ENCODE results near the gene TTC27.
A peak's percentile ranks its signal among the peaks of the same experiment; 100 is the strongest.

The TTC27 gene

GRCh38 chr2:32678825-32679224 is 51.0 kb downstream of the TTC27 start:
- H3K27ac ChIP-seq: no peak overlapping the region
- H3K36me3 ChIP-seq (ENCODE audit: insufficient read depth, low read length): peaks cover 12% of the 10 kb centered on the region
- no peak overlapping the region for H3K9ac ChIP-seq (ENCODE audit: insufficient read length)
- H3K9me3 ChIP-seq (ENCODE audit: low read depth, low read length): no peaks in the 10 kb centered on the region
- H3K4me3 ChIP-seq: no peak overlapping the region
- DNase-seq (ENCODE audit: low read depth, low spot score): no peak
- TF ChIP-seq FOXP2 (optimal IDR thresholded peaks at IDR 0.05; ENCODE audit: control extremely low read depth, extremely low read length, insufficient read depth): no peak
- TF ChIP-seq POLR2AphosphoS5 (IDR thresholded peaks at IDR 0.05; ENCODE audit: borderline replicate concordance, low read depth, low read length): no peak
- TF ChIP-seq EZH2 (IDR thresholded peaks at IDR 0.05): no peak

DNA sequence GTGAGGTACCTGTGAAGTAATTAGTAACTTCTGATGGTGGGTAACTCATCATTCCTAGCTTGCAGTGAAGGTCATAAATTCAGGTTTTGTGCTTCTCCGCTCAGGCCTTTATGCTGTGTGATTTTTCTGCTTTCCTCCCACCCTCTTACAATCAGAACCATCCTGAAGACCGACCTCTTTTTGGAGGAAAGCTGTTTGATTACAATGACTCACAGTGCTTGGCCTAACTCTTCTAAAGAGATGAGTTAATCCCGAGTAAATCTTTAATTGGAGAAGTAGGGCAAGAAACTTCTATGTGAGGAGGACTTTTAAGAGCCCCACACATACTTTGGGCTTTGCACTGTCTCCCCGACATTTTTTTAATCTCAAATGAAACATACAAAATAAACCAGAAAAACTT is 53.1 kb downstream of the TTC27 start:
- DNase-seq (ENCODE audit: low read depth, low spot score): no peak
- Histone ChIP-seq H3K9ac (ENCODE audit: insufficient read length) (no peak overlapping the region), H3K36me3 (ENCODE audit: insufficient read depth, low read length) (peaks cover 11% of the 10 kb centered on the region), H3K9me3 (ENCODE audit: low read depth, low read length) (no peaks in the 10 kb centered on the region), H3K27ac (0 out of 2 replicates have a peak overlapping the region, but pooled peaks have one; percentile 19), H3K4me3 (no peak overlapping the region)
- TF ChIP-seq FOXP2 (optimal IDR thresholded peaks at IDR 0.05; ENCODE audit: control extremely low read depth, extremely low read length, insufficient read depth) (no peak), EZH2 (IDR thresholded peaks at IDR 0.05) (no peak), POLR2AphosphoS5 (IDR thresholded peaks at IDR 0.05; ENCODE audit: borderline replicate concordance, low read depth, low read length) (no peak)

- no peaks in the 10 kb centered on the region for H3K9me3 ChIP-seq (ENCODE audit: low read depth, low read length)
- H3K9ac ChIP-seq (ENCODE audit: insufficient read length): no peak overlapping the region
- H3K4me3 ChIP-seq: no peak overlapping the region
- H3K36me3 ChIP-seq (ENCODE audit: insufficient read depth, low read length): peaks cover 6% of the 10 kb centered on the region; the same call in 1 of the 2 replicates
- no peak overlapping the region for H3K27ac ChIP-seq
- no peak for TF ChIP-seq EZH2 (IDR thresholded peaks at IDR 0.05)
- TF ChIP-seq POLR2AphosphoS5 (IDR thresholded peaks at IDR 0.05; ENCODE audit: borderline replicate concordance, low read depth, low read length): no peak
- no peak for TF ChIP-seq FOXP2 (optimal IDR thresholded peaks at IDR 0.05; ENCODE audit: control extremely low read depth, extremely low read length, insufficient read depth)
- DNase-seq (ENCODE audit: low read depth, low spot score): no peak
These were observed 55.8 kb downstream of the TTC27 start for GRCh38 chr2:32683520-32684086.

DNA sequence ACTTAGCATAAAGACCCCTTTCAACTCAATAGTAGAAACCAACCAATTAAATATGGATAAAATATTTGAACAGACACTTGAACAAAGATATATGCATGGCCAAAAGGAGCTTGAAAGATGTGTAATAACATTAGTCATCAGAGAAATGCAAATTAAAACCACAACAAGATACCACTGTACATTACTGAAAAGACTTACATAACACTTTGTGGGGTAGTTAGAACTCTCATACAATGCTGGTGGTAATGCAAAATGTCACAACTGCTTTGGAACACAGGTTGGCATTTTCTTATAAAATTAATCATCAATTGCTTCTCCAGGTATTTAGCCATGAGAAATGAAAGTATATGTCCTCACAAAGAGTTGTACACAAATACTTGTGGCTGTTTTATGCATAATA is 60.7 kb downstream of the TTC27 start:
- Histone ChIP-seq H3K36me3 (ENCODE audit: insufficient read depth, low read length) (no peaks in the 10 kb centered on the region), H3K4me3 (peak overlapping the region; percentile 15; the same call in 1 of the 2 replicates), H3K9me3 (ENCODE audit: low read depth, low read length) (no peaks in the 10 kb centered on the region), H3K9ac (ENCODE audit: insufficient read length) (no peak overlapping the region), H3K27ac (peak overlapping the region; percentile 83)
- DNase-seq (ENCODE audit: low read depth, low spot score): peak; percentile 44
- no peak for TF ChIP-seq POLR2AphosphoS5 (IDR thresholded peaks at IDR 0.05; ENCODE audit: borderline replicate concordance, low read depth, low read length)
- no peak for TF ChIP-seq FOXP2 (optimal IDR thresholded peaks at IDR 0.05; ENCODE audit: control extremely low read depth, extremely low read length, insufficient read depth)
- no peak for TF ChIP-seq EZH2 (IDR thresholded peaks at IDR 0.05)

- H3K9me3 ChIP-seq (ENCODE audit: low read depth, low read length): no peaks in the 10 kb centered on the region
- TF ChIP-seq POLR2AphosphoS5 (IDR thresholded peaks at IDR 0.05; ENCODE audit: borderline replicate concordance, low read depth, low read length): no peak
- TF ChIP-seq EZH2 (IDR thresholded peaks at IDR 0.05): no peak
- no peak for TF ChIP-seq FOXP2 (optimal IDR thresholded peaks at IDR 0.05; ENCODE audit: control extremely low read depth, extremely low read length, insufficient read depth)
- DNase-seq (ENCODE audit: low read depth, low spot score): no peak
- no peak overlapping the region for H3K9ac ChIP-seq (ENCODE audit: insufficient read length)
- H3K36me3 ChIP-seq (ENCODE audit: insufficient read depth, low read length): no peaks in the 10 kb centered on the region
- H3K4me3 ChIP-seq: no peak overlapping the region
- no peak overlapping the region for H3K27ac ChIP-seq
These were observed 63.8 kb downstream of the TTC27 start for GRCh38 chr2:32691678-32692077.

GRCh38 chr2:32696439-32696838 is 68.6 kb downstream of the TTC27 start:
- TF ChIP-seq POLR2AphosphoS5 (IDR thresholded peaks at IDR 0.05; ENCODE audit: borderline replicate concordance, low read depth, low read length) (no peak), EZH2 (IDR thresholded peaks at IDR 0.05) (no peak), FOXP2 (optimal IDR thresholded peaks at IDR 0.05; ENCODE audit: control extremely low read depth, extremely low read length, insufficient read depth) (no peak)
- DNase-seq (ENCODE audit: low read depth, low spot score): no peak
- H3K27ac ChIP-seq: no peak overlapping the region
- no peaks in the 10 kb centered on the region for H3K9me3 ChIP-seq (ENCODE audit: low read depth, low read length)
- H3K4me3 ChIP-seq: no peak overlapping the region
- H3K36me3 ChIP-seq (ENCODE audit: insufficient read depth, low read length): no peaks in the 10 kb centered on the region
- no peak overlapping the region for H3K9ac ChIP-seq (ENCODE audit: insufficient read length)

GRCh38 chr2:32697156-32697555 is 69.3 kb downstream of the TTC27 start:
- Histone ChIP-seq H3K27ac (peak overlapping the region; percentile 36; the same call in 1 of the 2 replicates), H3K4me3 (no peak overlapping the region), H3K36me3 (ENCODE audit: insufficient read depth, low read length) (no peaks in the 10 kb centered on the region), H3K9me3 (ENCODE audit: low read depth, low read length) (no peaks in the 10 kb centered on the region), H3K9ac (ENCODE audit: insufficient read length) (no peak overlapping the region)
- TF ChIP-seq POLR2AphosphoS5 (IDR thresholded peaks at IDR 0.05; ENCODE audit: borderline replicate concordance, low read depth, low read length): no peak
- TF ChIP-seq FOXP2 (optimal IDR thresholded peaks at IDR 0.05; ENCODE audit: control extremely low read depth, extremely low read length, insufficient read depth): no peak
- TF ChIP-seq EZH2 (IDR thresholded peaks at IDR 0.05): no peak
- DNase-seq (ENCODE audit: low read depth, low spot score): no peak

- Histone ChIP-seq H3K4me3 (no peak overlapping the region), H3K9ac (ENCODE audit: insufficient read length) (no peak overlapping the region), H3K27ac (no peak overlapping the region), H3K36me3 (ENCODE audit: insufficient read depth, low read length) (no peaks in the 10 kb centered on the region), H3K9me3 (ENCODE audit: low read depth, low read length) (no peaks in the 10 kb centered on the region)
- no peak for TF ChIP-seq EZH2 (IDR thresholded peaks at IDR 0.05)
- no peak for TF ChIP-seq FOXP2 (optimal IDR thresholded peaks at IDR 0.05; ENCODE audit: control extremely low read depth, extremely low read length, insufficient read depth)
- no peak for TF ChIP-seq POLR2AphosphoS5 (IDR thresholded peaks at IDR 0.05; ENCODE audit: borderline replicate concordance, low read depth, low read length)
- DNase-seq (ENCODE audit: low read depth, low spot score): no peak
These were observed 71.3 kb downstream of the TTC27 start for GRCh38 chr2:32699151-32699550.

GRCh38 chr2:32701806-32702205 is 74.0 kb downstream of the TTC27 start:
- Histone ChIP-seq H3K9me3 (ENCODE audit: low read depth, low read length) (no peaks in the 10 kb centered on the region), H3K27ac (no peak overlapping the region), H3K36me3 (ENCODE audit: insufficient read depth, low read length) (peaks cover 4% of the 10 kb centered on the region), H3K9ac (ENCODE audit: insufficient read length) (no peak overlapping the region), H3K4me3 (no peak overlapping the region)
- DNase-seq (ENCODE audit: low read depth, low spot score): no peak
- TF ChIP-seq EZH2 (IDR thresholded peaks at IDR 0.05): no peak
- no peak for TF ChIP-seq FOXP2 (optimal IDR thresholded peaks at IDR 0.05; ENCODE audit: control extremely low read depth, extremely low read length, insufficient read depth)
- no peak for TF ChIP-seq POLR2AphosphoS5 (IDR thresholded peaks at IDR 0.05; ENCODE audit: borderline replicate concordance, low read depth, low read length)
